C4-2B (cell line): ENCODE data around the gene LRRC30.

Source experiments
- H3K27ac ChIP-seq: fragments of 450-650 bp; 2 replicates; pipeline ENCODE4 v1.5.1; 2017
- CTCF ChIP-seq: fragments of 450-650 bp; conservative IDR thresholded peaks from 2 replicates; pipeline ENCODE4 v1.5.1; 2017; ENCODE audit warnings: mild to moderate bottlenecking
- ZFX ChIP-seq: fragments of 450-650 bp; IDR thresholded peaks from 2 replicates; pipeline ENCODE4 v1.6.1; 2017

The LRRC30 gene

GRCh38 chr18:7257426-7257740, 26.5 kb downstream of the LRRC30 start:
- no peak overlapping the region for H3K27ac ChIP-seq
- TF ChIP-seq ZFX: no peak
- no peak for TF ChIP-seq CTCF

- no peak for TF ChIP-seq ZFX
- no peak for TF ChIP-seq CTCF
- H3K27ac ChIP-seq: no peak overlapping the region
Observed at GRCh38 chr18:7259475-7259874, 28.6 kb downstream of the LRRC30 start.

- no peak overlapping the region for H3K27ac ChIP-seq
- TF ChIP-seq ZFX (no peak), CTCF (no peak)
Observed at GRCh38 chr18:7261199-7261598, 30.3 kb downstream of the LRRC30 start.

GRCh38 chr18:7267973-7268372, 37.1 kb downstream of the LRRC30 start:
- H3K27ac ChIP-seq: no peak overlapping the region
- TF ChIP-seq ZFX (no peak), CTCF (no peak)

- no peak overlapping the region for H3K27ac ChIP-seq
- TF ChIP-seq CTCF (no peak), ZFX (no peak)
Observed at GRCh38 chr18:7269942-7270341, 39.1 kb downstream of the LRRC30 start.

GRCh38 chr18:7272311-7273049, 41.6 kb downstream of the LRRC30 start:
- TF ChIP-seq ZFX: no peak
- peak; percentile 79 for TF ChIP-seq CTCF
- H3K27ac ChIP-seq: no peak overlapping the region

- no peak for TF ChIP-seq CTCF
- TF ChIP-seq ZFX: no peak
- no peak overlapping the region for H3K27ac ChIP-seq
Observed at GRCh38 chr18:7273301-7273921, 42.5 kb downstream of the LRRC30 start.
